DMS79 treated with DMSO at 0.1 percent for 48 hours (cell line): Measurements from ENCODE around the gene CCBE1.

Experiments
- DNase-seq: peaks from one replicate; lab custom pipeline; 2025; lab: John Stamatoyannopoulos, UW

CCBE1 gene

GRCh38 chr18:59454909-59455727 is 242.1 kb downstream of the CCBE1 start:
- no peak for DNase-seq

GRCh38 chr18:59453468-59453961 is 243.7 kb downstream of the CCBE1 start:
- no peak for DNase-seq

GRCh38 chr18:59451963-59452362 is 245.3 kb downstream of the CCBE1 start:
- no peak for DNase-seq

GRCh38 chr18:59451073-59451472 is 246.2 kb downstream of the CCBE1 start:
- no peak for DNase-seq

GRCh38 chr18:59448546-59448945 is 248.7 kb downstream of the CCBE1 start:
- DNase-seq = no peak

GRCh38 chr18:59446012-59446411 is 251.2 kb downstream of the CCBE1 start:
- no peak for DNase-seq

GRCh38 chr18:59437851-59438569 is 259.2 kb downstream of the CCBE1 start:
- no peak for DNase-seq

- DNase-seq = no peak
Observed at GRCh38 chr18:59432803-59433597, 264.2 kb downstream of the CCBE1 start.

- no peak for DNase-seq
Observed at GRCh38 chr18:59431131-59431530, 266.1 kb downstream of the CCBE1 start.

- DNase-seq = no peak
Observed at GRCh38 chr18:59429608-59430007, 267.6 kb downstream of the CCBE1 start.

GRCh38 chr18:59428018-59428417 is 269.2 kb downstream of the CCBE1 start:
- no peak for DNase-seq

GRCh38 chr18:59426855-59427254 is 270.4 kb downstream of the CCBE1 start:
- no peak for DNase-seq

GRCh38 chr18:59423259-59423658 is 274.0 kb downstream of the CCBE1 start:
- DNase-seq = no peak

- DNase-seq = no peak
Observed at GRCh38 chr18:59420244-59420643, 277.0 kb downstream of the CCBE1 start.

- no peak for DNase-seq
Observed at GRCh38 chr18:59419386-59419785, 277.8 kb downstream of the CCBE1 start.

- no peak for DNase-seq
Observed at GRCh38 chr18:59416818-59417217, 280.4 kb downstream of the CCBE1 start.

GRCh38 chr18:59414111-59414653 is 283.0 kb downstream of the CCBE1 start:
- no peak for DNase-seq

- peak; percentile 94 for DNase-seq
Observed at GRCh38 chr18:59402432-59403090, 294.7 kb downstream of the CCBE1 start.

- no peak for DNase-seq
Observed at GRCh38 chr18:59400407-59400806, 296.8 kb downstream of the CCBE1 start.

GRCh38 chr18:59395226-59396175 is 301.7 kb downstream of the CCBE1 start:
- DNase-seq = no peak
